Lower leg skin (tissue), 3 donors: ENCODE measurements around the gene RAD54L.

Experiments
- POLR2A ChIP-seq, 2 donors: fragments of 450-650 bp; IDR thresholded peaks; one replicate each; pipeline ENCODE4 v1.6.1; 2016 to 2017; ENCODE audit warnings: antibody characterized with exemption in 2 of 2, mild to moderate bottlenecking in 1 of 2, moderate library complexity in 1 of 2
- TF ChIP-seq, protein P1 (sequence below), 3 donors: fragments of 450-650 bp; IDR thresholded peaks; one replicate each; pipeline ENCODE4 v1.5.1; 2016; ENCODE audit warnings: antibody characterized with exemption in 3 of 3, mild to moderate bottlenecking in 3 of 3, moderate library complexity in 2 of 3

- TF ChIP-seq, protein P1, sequence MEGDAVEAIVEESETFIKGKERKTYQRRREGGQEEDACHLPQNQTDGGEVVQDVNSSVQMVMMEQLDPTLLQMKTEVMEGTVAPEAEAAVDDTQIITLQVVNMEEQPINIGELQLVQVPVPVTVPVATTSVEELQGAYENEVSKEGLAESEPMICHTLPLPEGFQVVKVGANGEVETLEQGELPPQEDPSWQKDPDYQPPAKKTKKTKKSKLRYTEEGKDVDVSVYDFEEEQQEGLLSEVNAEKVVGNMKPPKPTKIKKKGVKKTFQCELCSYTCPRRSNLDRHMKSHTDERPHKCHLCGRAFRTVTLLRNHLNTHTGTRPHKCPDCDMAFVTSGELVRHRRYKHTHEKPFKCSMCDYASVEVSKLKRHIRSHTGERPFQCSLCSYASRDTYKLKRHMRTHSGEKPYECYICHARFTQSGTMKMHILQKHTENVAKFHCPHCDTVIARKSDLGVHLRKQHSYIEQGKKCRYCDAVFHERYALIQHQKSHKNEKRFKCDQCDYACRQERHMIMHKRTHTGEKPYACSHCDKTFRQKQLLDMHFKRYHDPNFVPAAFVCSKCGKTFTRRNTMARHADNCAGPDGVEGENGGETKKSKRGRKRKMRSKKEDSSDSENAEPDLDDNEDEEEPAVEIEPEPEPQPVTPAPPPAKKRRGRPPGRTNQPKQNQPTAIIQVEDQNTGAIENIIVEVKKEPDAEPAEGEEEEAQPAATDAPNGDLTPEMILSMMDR (IDR thresholded peaks at IDR 0.05), result no peak
- TF ChIP-seq POLR2A (IDR thresholded peaks at IDR 0.05), result no peak
These were observed 37.0 kb upstream of the RAD54L start for GRCh38 chr1:46210561-46210960.
